KG1 (cell line): ENCODE measurements around the gene CLN3.
"Not testable (repeated sequence)": the region's sequence is repeated elsewhere in the genome, so short reads cannot be mapped to it uniquely, and the experiment has no call there.

ENCODE experiments used
- DNase-seq: peaks from one replicate; lab custom pipeline; 2025; lab: John Stamatoyannopoulos, UW

The CLN3 gene

GRCh38 chr16:28494121-28494851, 2.4 kb upstream of the CLN3 start, which contains the start of gene APOBR:
Gene APOBR (plus strand): TSS chr16:28494643. CDS start chr16:28494682, 39 bp downstream.
- peak; percentile 93 for DNase-seq

DNA sequence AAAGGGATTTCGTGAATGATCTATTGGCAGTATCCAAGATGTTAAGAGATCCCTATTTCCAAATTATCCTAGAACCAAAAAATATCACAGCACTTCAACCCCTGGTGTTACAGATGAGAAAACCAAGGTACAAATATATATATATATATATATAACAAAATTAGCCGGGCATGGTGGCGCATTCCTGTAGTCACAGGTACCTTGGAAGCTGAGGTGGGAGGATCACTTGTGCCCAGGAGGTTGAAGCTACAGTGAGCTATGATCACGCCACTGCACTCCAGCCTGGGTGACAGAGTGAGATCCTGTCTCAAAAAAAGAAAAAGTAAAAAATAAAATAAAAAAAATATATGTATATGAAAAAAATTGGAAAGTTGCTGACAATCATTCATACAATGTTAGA, 637 bp upstream of the CLN3 start:
- no peak for DNase-seq

DNA sequence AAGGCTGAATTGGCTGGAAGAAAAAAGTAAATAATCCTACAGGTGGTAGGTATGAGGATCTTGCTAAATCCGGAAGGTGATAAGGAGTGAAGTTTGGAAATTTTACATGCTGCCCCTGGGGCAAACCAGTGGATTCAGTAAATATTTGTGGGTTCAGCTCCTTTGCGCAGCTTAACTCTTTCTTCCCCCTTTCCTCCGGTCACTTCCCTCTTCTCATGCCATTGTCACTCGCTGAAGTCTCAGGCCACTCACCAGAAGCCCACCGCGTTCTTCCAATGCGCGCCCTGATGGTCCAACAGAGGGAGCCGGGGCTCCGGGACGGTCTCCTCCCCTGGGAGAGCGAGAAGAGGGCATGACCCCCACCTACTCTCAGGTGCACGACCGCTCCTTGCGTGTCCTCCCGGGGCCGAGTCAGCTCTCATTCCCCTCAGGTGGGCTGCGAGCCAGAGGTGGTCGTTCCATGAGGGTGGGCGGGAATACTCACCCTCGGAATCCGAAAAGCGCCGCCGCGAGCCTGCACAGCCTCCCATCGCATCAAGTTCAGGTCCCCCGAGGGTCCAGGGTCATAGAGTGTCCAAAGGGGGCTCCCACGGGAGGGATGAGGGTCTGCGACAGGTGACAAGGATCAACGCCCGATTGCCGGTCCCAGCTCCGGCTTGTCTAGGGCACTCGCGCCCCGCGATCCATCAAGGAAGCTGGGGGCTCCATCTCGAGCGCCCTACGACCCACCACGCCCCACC, 474 bp downstream of the CLN3 start:
- DNase-seq: no peak

GRCh38 chr16:28486266-28486665, 5.6 kb downstream of the CLN3 start:
- DNase-seq: no peak

DNA sequence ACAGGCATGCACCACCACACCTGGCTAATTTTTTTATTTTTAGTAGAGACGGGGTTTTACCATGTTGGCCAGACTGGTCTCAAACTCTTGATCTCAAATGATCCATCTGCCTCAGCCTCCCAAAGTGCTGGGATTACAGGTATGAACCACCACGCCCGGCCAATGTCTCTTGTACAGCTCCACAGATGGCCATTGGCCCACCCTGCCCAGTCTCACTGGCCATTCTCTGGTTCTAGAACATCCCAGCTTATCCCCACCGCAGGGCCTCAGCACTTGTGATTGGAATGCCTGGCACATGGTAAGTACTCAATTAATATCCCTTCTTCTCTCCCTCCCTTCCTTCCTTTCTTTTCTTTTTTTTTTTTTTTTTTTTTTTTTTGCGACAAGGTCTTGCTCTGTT, 8.5 kb downstream of the CLN3 start:
- not testable (repeated sequence) for DNase-seq

GRCh38 chr16:28482026-28482425, 9.8 kb downstream of the CLN3 start:
- no peak for DNase-seq

DNA sequence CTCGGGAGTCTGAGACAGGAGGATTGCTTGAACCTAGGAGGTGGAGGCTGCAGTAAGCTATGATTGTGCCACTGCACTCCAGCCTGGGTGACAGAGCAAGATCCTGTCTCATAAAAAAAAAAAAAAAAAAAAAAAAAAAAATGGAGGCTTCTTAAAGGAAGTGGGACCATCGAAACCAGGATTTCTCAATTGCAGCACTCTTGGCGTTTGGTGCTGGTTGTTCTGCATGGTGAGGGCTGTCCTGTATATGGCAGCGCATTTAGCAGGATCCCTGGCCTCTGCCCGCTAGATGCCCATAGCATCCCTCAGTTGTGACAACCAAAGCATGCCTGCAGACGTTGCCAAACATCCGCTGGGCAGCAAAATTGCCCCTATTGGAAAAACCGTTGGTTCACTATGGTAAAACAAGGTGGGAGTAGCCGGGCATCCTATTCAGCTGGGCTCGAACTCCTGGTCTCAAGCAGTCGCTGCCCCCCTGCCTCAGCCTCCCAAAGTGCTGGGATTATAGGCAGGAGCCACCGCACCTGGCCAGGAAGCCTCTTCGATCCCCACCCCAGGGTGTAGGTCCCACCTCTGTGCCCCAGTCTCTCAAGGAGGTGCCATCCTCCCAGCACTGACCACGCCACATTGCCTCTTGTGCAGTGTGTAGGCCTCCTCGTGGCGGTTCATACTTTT, 13.2 kb downstream of the CLN3 start:
- no peak for DNase-seq

DNA sequence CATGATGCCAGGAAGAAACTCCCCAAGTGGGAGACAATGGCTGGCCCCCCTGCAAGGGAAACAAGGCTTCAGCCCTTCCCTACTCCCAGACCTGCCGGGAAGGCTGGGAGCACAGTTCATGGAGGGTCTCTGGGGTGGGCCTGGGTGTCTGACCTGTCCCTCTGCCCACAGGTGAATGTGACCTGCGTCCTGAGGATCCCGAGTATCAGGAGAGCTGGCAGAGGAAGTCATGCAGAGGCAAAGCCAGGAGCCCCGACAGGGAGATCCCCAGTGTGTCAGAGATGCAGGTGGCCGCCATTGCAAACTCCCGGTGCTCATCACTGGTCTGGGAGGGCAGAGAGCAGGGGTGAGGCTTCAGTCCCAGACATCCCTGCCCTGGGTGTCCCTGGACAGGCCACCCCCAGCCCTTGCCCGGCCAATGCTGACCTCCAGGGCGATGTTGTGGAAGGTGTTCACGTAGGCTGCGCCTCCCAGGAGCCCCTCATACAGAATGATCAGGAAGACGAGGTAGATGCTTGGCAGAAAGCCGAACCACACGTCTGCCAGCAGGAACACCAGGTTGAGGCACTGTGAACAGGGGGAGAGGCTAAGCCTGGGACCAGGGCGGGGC, 14.5 kb downstream of the CLN3 start:
- DNase-seq: no peak

DNA sequence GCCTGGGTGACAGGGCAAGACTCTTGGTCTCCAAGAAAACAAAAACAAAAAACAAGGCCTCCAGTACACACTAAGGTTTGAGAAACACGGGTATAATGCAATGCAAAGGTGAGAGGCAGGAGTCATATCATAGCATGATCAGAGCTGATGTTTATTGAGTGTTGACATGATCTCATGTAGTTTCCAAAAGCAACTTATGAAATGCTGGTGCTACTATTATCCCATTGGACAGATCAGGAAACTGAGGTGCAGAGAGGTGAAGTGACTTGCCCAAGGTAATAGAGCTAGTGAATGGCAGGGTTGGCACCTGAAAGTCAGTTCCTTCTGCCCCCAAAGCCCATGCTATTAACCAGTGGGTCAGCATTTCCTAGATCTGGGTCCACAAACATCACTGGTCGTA, 16.7 kb downstream of the CLN3 start:
- no peak for DNase-seq

GRCh38 chr16:28473714-28474265, 18.1 kb downstream of the CLN3 start:
- DNase-seq: no peak

DNA sequence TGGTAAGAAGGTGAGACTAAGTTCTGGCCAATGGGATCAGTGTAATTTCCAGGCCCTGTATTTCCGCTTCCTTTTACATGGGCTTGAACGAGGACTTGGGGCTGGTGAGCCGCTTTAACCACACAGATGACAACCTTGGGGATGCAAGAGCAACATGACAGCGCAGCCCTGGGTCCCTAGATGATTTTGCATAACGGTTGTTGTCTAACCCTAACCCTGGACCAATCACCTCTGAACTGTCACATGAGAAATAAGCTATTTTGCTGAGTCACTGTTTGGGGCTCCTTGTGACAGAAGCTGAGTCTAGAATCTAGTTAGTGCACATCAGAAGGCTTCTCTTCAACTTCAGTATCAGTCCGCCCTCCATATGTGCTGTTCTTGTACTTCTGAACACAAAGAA, 44.8 kb downstream of the CLN3 start:
- DNase-seq: not testable (repeated sequence)

- DNase-seq: not testable (repeated sequence)
Measured at GRCh38 chr16:28446388-28446787, 45.5 kb downstream of the CLN3 start.

- DNase-seq: not testable (repeated sequence)
Measured at GRCh38 chr16:28443943-28444342, 47.9 kb downstream of the CLN3 start.

GRCh38 chr16:28438899-28439298, 53.0 kb downstream of the CLN3 start:
- DNase-seq: not testable (repeated sequence)

DNA sequence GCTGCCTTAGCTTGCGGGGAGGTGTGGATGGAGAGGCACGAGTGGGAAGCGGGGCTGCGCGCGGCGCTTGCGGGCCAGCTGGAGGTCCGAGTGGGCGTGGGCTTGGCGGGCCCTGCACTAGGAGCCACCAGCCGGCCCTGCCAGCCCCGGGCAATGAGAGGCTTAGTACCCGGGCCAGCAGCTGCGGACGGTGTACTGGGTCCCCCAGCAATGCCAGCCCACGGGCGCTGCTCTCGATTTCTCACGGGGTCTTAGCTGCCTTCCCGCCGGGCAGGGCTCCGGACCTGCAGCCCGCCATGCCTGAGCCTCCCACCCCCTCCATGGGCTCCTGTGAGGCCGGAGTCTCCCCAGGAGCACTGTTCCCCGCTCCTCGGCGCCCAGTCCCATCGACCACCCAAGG, 56.5 kb downstream of the CLN3 start:
- DNase-seq: not testable (repeated sequence)
